Astrocyte (in vitro differentiated cells and primary cell): ENCODE measurements around the gene APLP1. TPM values are rescaled to one million over a fixed set of nuclear protein-coding genes. Genes with fewer than 3 reads are reported as not detected.

Experiments
- DNase-seq: peaks from one replicate; pipeline ENCODE4 v3.0.0-alpha.2; 2010; ENCODE audit warnings: low read depth
- FAIRE-seq: peaks from 2 replicates; lab custom pipeline; 2011; peaks lifted over from hg19 to GRCh38; lab: Jason Lieb, UNC
- H2AFZ ChIP-seq: 2 replicates; pipeline ENCODE4 v1.6.0; 2012; ENCODE audit warnings: low read depth, low read length, inconsistent platforms
- H3K27ac ChIP-seq: 2 replicates; pipeline ENCODE4 v1.5.1; 2011; ENCODE audit warnings: low read depth, low read length, inconsistent platforms
- H3K27me3 ChIP-seq: 2 replicates; pipeline ENCODE4 v1.6.0; 2011; ENCODE audit warnings: low read length, inconsistent platforms; ENCODE audit not compliant: insufficient read depth
- H3K36me3 ChIP-seq: 2 replicates; pipeline ENCODE4 v1.5.1; 2011; ENCODE audit warnings: low read length, inconsistent platforms; ENCODE audit not compliant: insufficient read depth
- H3K4me1 ChIP-seq: 2 replicates; pipeline ENCODE4 v1.5.1; 2011; ENCODE audit warnings: low read length, inconsistent platforms; ENCODE audit not compliant: insufficient read depth
- H3K4me2 ChIP-seq: 2 replicates; pipeline ENCODE4 v1.6.0; 2012; ENCODE audit warnings: low read length, inconsistent platforms
- H3K4me3 ChIP-seq: 2 replicates; pipeline ENCODE4 v1.5.1; 2011; ENCODE audit warnings: low read depth, mild to moderate bottlenecking, low read length, inconsistent platforms; ENCODE audit not compliant: insufficient read depth
- H3K79me2 ChIP-seq: 2 replicates; pipeline ENCODE4 v1.6.0; 2012; ENCODE audit warnings: mild to moderate bottlenecking, low read length, inconsistent platforms; ENCODE audit not compliant: insufficient read depth
- H3K9ac ChIP-seq: 2 replicates; pipeline ENCODE4 v1.6.0; 2012; ENCODE audit warnings: mild to moderate bottlenecking, low read length, inconsistent platforms
- H3K9me3 ChIP-seq: 2 replicates; pipeline ENCODE4 v1.5.1; 2012; ENCODE audit warnings: low read depth, mild to moderate bottlenecking, low read length, inconsistent platforms; ENCODE audit not compliant: insufficient read depth
- H4K20me1 ChIP-seq: 2 replicates; pipeline ENCODE4 v1.6.0; 2012; ENCODE audit warnings: low read length, inconsistent platforms; ENCODE audit not compliant: insufficient read depth
- H3K27ac Mint-ChIP-seq: one replicate; pipeline ENCODE4 v1.8.0; 2021; ENCODE audit warnings: mild to moderate bottlenecking, mixed read lengths; ENCODE audit not compliant: unreplicated experiment
- H3K27me3 Mint-ChIP-seq: one replicate; pipeline ENCODE4 v1.8.0; 2021; ENCODE audit warnings: low read depth, mixed read lengths; ENCODE audit not compliant: unreplicated experiment
- H3K36me3 Mint-ChIP-seq: one replicate; pipeline ENCODE4 v1.8.0; 2021; ENCODE audit warnings: low read depth, mixed read lengths; ENCODE audit not compliant: unreplicated experiment
- H3K4me1 Mint-ChIP-seq: one replicate; pipeline ENCODE4 v1.8.0; 2021; ENCODE audit warnings: low read depth, mixed read lengths; ENCODE audit not compliant: unreplicated experiment
- H3K4me3 Mint-ChIP-seq: one replicate; pipeline ENCODE4 v1.8.0; 2021; ENCODE audit warnings: mild to moderate bottlenecking, moderate library complexity, mixed read lengths; ENCODE audit not compliant: unreplicated experiment
- H3K9me3 Mint-ChIP-seq: one replicate; pipeline ENCODE4 v1.8.0; 2021; ENCODE audit warnings: mild to moderate bottlenecking, mixed read lengths; ENCODE audit not compliant: unreplicated experiment
- CTCF ChIP-seq: IDR thresholded peaks from 2 replicates; pipeline ENCODE4 v1.5.1; 2011; ENCODE audit warnings: low read depth, mild to moderate bottlenecking, inconsistent platforms, low read length, moderate library complexity; ENCODE audit not compliant: insufficient read depth
- EZH2 ChIP-seq: IDR thresholded peaks from 2 replicates; pipeline ENCODE4 v1.6.1; 2012; ENCODE audit warnings: mild to moderate bottlenecking, low read length, inconsistent platforms; ENCODE audit not compliant: insufficient read depth
- total RNA-seq: library from RNA; stranded (reverse); gene quantifications from 2 replicates; pipeline ENCODE4 v1.2.1, GENCODE V29; 2021

The APLP1 gene
- total RNA-seq, 1 donor from 2014 or later = 69.4 TPM

GRCh38 chr19:35925501-35925900 lies 57.1 kb downstream of the APLP1 start:
- Histone ChIP-seq H3K4me3 (no peak overlapping the region), H3K4me1 (no peaks in the 10 kb centered on the region), H3K9me3 (no peaks in the 10 kb centered on the region), H3K4me2 (no peak overlapping the region), H4K20me1 (no peaks in the 10 kb centered on the region), H2AFZ (no peak overlapping the region), H3K36me3 (no peaks in the 10 kb centered on the region), H3K9ac (no peak overlapping the region), H3K27me3 (peaks cover 9% of the 10 kb centered on the region), H3K27ac (no peak overlapping the region), H3K79me2 (no peaks in the 10 kb centered on the region)
- H3K36me3 Mint-ChIP-seq = no peaks in the 10 kb centered on the region
- TF ChIP-seq CTCF (no peak), EZH2 (no peak)
- H3K4me3 Mint-ChIP-seq = no peak overlapping the region
- FAIRE-seq = no peak
- no peak for DNase-seq
- peaks cover 10% of the 10 kb centered on the region for H3K27me3 Mint-ChIP-seq
- H3K4me1 Mint-ChIP-seq = no peaks in the 10 kb centered on the region
- no peak overlapping the region for H3K27ac Mint-ChIP-seq
- peaks cover 13% of the 10 kb centered on the region for H3K9me3 Mint-ChIP-seq

- Histone ChIP-seq H3K36me3 (no peaks in the 10 kb centered on the region), H3K9me3 (no peaks in the 10 kb centered on the region), H3K27ac (no peak overlapping the region), H3K79me2 (no peaks in the 10 kb centered on the region), H2AFZ (no peak overlapping the region), H3K9ac (no peak overlapping the region), H3K4me1 (peaks cover 3% of the 10 kb centered on the region), H3K4me2 (no peak overlapping the region), H4K20me1 (no peaks in the 10 kb centered on the region), H3K27me3 (peaks cover 9% of the 10 kb centered on the region), H3K4me3 (no peak overlapping the region)
- FAIRE-seq = no peak
- Mint-ChIP-seq H3K9me3 (peaks cover 13% of the 10 kb centered on the region), H3K4me3 (no peak overlapping the region), H3K36me3 (no peaks in the 10 kb centered on the region), H3K27ac (no peak overlapping the region), H3K4me1 (peaks cover 2% of the 10 kb centered on the region), H3K27me3 (peaks cover 10% of the 10 kb centered on the region)
- DNase-seq = no peak
- TF ChIP-seq EZH2 = no peak
- no peak for TF ChIP-seq CTCF
These were observed 60.1 kb downstream of the APLP1 start for GRCh38 chr19:35928507-35928906.

Other genes with a start within 250 kb of the APLP1 start
- 102 and 106 TPM in 2 replicates for gene RBM42, start 239.5 kb upstream of the APLP1 start, total RNA-seq
- 0.45 TPM in 1 of 2 replicates, not detected in the other for gene ETV2, start 226.8 kb upstream of the APLP1 start, total RNA-seq
- 326 and 344 TPM in 2 replicates for gene COX6B1, start 220.3 kb upstream of the APLP1 start, total RNA-seq
- 0.18 TPM in 1 of 2 replicates, not detected in the other for gene UPK1A, start 202.1 kb upstream of the APLP1 start, total RNA-seq
- not detected in 2 replicates for gene ZBTB32, start 164.0 kb upstream of the APLP1 start, total RNA-seq
- gene KMT2B, start 150.6 kb upstream of the APLP1 start, total RNA-seq = 28.7 and 29.0 TPM in 2 replicates
- 2.0 and 2.4 TPM in 2 replicates for gene IGFLR1, start 126.1 kb upstream of the APLP1 start, total RNA-seq
- gene U2AF1L4, start 123.2 kb upstream of the APLP1 start, total RNA-seq = 15.7 and 16.6 TPM in 2 replicates
- gene PSENEN, start 122.9 kb upstream of the APLP1 start, total RNA-seq = 97.5 and 100 TPM in 2 replicates
- gene LIN37, start 120.0 kb upstream of the APLP1 start, total RNA-seq = 12.7 and 15.6 TPM in 2 replicates
- 1.2 and 1.9 TPM in 2 replicates for gene HSPB6, start 111.5 kb upstream of the APLP1 start, total RNA-seq
- 32.9 and 35.6 TPM in 2 replicates for gene PROSER3, start 110.4 kb upstream of the APLP1 start, total RNA-seq
- 5.5 and 6.8 TPM in 2 replicates for gene ARHGAP33, start 93.0 kb upstream of the APLP1 start, total RNA-seq
- gene PRODH2, start 55.7 kb upstream of the APLP1 start, total RNA-seq = not detected in 2 replicates
- not detected in 2 replicates for gene NPHS1, start 16.1 kb upstream of the APLP1 start, total RNA-seq
- gene KIRREL2, start 11.7 kb upstream of the APLP1 start, total RNA-seq = 0.12 and 0.18 TPM in 2 replicates
- gene NFKBID, start 32.0 kb downstream of the APLP1 start, total RNA-seq = 7.0 and 8.4 TPM in 2 replicates
- 1.8 and 2.1 TPM in 2 replicates for gene HCST, start 34.0 kb downstream of the APLP1 start, total RNA-seq
- not detected in 2 replicates for gene TYROBP, start 39.7 kb downstream of the APLP1 start, total RNA-seq
- gene LRFN3, start 67.8 kb downstream of the APLP1 start, total RNA-seq = 15.1 and 15.3 TPM in 2 replicates
- 8.8 and 10.9 TPM in 2 replicates for gene SDHAF1, start 126.6 kb downstream of the APLP1 start, total RNA-seq
- gene SYNE4, start 140.2 kb downstream of the APLP1 start, total RNA-seq = 0.53 and 1.1 TPM in 2 replicates
- gene ALKBH6, start 145.6 kb downstream of the APLP1 start, total RNA-seq = 25.9 and 27.3 TPM in 2 replicates
- gene CLIP3, start 164.3 kb downstream of the APLP1 start, total RNA-seq = 55.4 and 57.4 TPM in 2 replicates
- 5.0 and 6.0 TPM in 2 replicates for gene THAP8, start 185.7 kb downstream of the APLP1 start, total RNA-seq
- 1.1 and 2.4 TPM in 2 replicates for gene WDR62, start 186.3 kb downstream of the APLP1 start, total RNA-seq
- not detected in 2 replicates for gene OVOL3, start 242.6 kb downstream of the APLP1 start, total RNA-seq
- gene POLR2I, start 246.3 kb downstream of the APLP1 start, total RNA-seq = 57.4 and 65.1 TPM in 2 replicates
- 239 and 244 TPM in 2 replicates for gene TBCB, start 246.9 kb downstream of the APLP1 start, total RNA-seq